Measurements from ENCODE around the gene NRG3.

The NRG3 gene

GRCh38 chr10:82071231-82071630, 196.2 kb downstream of the NRG3 start:
- TF ChIP-seq, protein P1, sequence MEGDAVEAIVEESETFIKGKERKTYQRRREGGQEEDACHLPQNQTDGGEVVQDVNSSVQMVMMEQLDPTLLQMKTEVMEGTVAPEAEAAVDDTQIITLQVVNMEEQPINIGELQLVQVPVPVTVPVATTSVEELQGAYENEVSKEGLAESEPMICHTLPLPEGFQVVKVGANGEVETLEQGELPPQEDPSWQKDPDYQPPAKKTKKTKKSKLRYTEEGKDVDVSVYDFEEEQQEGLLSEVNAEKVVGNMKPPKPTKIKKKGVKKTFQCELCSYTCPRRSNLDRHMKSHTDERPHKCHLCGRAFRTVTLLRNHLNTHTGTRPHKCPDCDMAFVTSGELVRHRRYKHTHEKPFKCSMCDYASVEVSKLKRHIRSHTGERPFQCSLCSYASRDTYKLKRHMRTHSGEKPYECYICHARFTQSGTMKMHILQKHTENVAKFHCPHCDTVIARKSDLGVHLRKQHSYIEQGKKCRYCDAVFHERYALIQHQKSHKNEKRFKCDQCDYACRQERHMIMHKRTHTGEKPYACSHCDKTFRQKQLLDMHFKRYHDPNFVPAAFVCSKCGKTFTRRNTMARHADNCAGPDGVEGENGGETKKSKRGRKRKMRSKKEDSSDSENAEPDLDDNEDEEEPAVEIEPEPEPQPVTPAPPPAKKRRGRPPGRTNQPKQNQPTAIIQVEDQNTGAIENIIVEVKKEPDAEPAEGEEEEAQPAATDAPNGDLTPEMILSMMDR (IDR thresholded peaks at IDR 0.05; ENCODE audit: low read depth, low read length, missing control alignments): no peak
- no peak for DNase-seq (ENCODE audit: low read depth)
- H3K4me3 ChIP-seq (ENCODE audit: low read depth, low read length): no peak overlapping the region

GRCh38 chr10:82072124-82072523, 197.1 kb downstream of the NRG3 start:
- no peak overlapping the region for H3K4me3 ChIP-seq (ENCODE audit: low read depth, low read length)
- DNase-seq (ENCODE audit: low read depth): no peak
- TF ChIP-seq, protein P1 (IDR thresholded peaks at IDR 0.05; ENCODE audit: low read depth, low read length, missing control alignments): no peak

GRCh38 chr10:82075605-82076004, 200.6 kb downstream of the NRG3 start:
- TF ChIP-seq, protein P1 (IDR thresholded peaks at IDR 0.05; ENCODE audit: low read depth, low read length, missing control alignments): no peak
- H3K4me3 ChIP-seq (ENCODE audit: low read depth, low read length): no peak overlapping the region
- DNase-seq (ENCODE audit: low read depth): no peak

- H3K4me3 ChIP-seq (ENCODE audit: low read depth, low read length): no peak overlapping the region
- TF ChIP-seq, protein P1 (IDR thresholded peaks at IDR 0.05; ENCODE audit: low read depth, low read length, missing control alignments): no peak
- no peak for DNase-seq (ENCODE audit: low read depth)
Observed at GRCh38 chr10:82084496-82084895, 209.5 kb downstream of the NRG3 start.

DNA sequence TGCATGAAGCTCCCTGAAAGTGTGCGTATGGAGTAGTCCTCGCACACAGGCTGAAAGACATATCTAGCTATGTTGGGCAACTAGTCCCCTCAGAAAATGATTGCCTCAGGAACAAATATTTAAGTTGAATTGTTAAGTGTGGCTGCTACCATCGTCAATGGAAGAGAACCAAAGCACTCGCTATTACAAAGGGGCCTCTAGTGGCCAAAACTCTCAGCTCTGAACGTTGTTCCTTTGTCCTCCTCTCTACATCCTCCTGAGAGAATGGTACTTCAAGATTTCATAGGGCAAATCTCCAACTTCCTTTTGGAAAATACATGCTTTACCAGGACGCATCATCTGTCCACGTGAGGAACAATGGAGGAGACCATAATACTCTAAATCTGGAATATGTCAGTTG, 209.9 kb downstream of the NRG3 start:
- TF ChIP-seq, protein P1 (IDR thresholded peaks at IDR 0.05; ENCODE audit: low read depth, low read length, missing control alignments): no peak
- no peak overlapping the region for H3K4me3 ChIP-seq (ENCODE audit: low read depth, low read length)
- DNase-seq (ENCODE audit: low read depth): no peak

DNA sequence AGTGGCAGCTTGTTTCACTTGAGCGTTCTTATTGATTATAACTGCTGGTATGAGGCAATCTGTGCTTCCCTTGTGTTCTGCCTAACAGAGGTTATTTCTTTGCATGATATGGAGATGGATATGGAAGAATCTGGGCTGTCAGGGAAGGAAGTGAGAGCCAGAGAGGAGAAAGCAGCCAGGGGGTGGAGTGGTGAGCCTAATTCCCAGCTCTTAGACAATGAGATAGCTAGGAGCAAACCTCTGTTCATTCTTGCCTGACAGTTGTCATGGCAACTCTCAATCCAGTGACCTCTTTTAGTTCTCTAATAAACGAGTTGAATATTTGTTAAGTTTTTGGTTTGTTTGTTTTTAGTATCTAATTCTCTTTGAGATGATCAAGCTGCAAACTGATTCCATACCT, 214.3 kb downstream of the NRG3 start:
- DNase-seq (ENCODE audit: low read depth): no peak

DNA sequence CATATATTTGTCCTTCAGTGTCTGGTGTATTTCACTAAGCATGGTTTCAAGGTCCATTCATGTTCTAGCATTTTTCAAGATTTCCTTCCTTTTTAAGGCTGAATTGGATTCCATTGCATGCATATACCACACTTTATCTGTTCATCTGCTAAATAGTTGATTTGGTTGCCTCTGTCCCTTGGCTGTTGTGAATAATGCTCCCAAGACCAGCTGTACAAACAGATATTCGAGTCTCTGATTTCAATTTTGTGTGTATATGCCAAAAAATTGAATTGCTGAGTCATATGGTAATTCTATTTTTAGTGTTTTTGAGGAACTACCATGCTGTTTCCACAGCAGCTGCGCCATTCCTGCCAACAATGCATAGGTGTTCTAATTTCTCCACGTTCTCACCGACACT, 216.4 kb downstream of the NRG3 start:
- TF ChIP-seq, protein P1 (IDR thresholded peaks at IDR 0.05; ENCODE audit: low read depth, low read length, missing control alignments): no peak
- no peak for DNase-seq (ENCODE audit: low read depth)

More for the DNA sequence above, 214.3 kb downstream of the NRG3 start:
- H3K4me3 ChIP-seq (ENCODE audit: low read depth, low read length): no peak overlapping the region
- TF ChIP-seq, protein P1 (IDR thresholded peaks at IDR 0.05; ENCODE audit: low read depth, low read length, missing control alignments): no peak

More for the DNA sequence above, 216.4 kb downstream of the NRG3 start:
- H3K4me3 ChIP-seq (ENCODE audit: low read depth, low read length): no peak overlapping the region

All from GM12864 (cell line).